IMR-90 (cell line): ENCODE results near the gene ANP32B. TPM values are rescaled to one million over a fixed set of nuclear protein-coding genes. Genes with fewer than 3 reads are reported as not detected.

Experiments used
- ATAC-seq: fragments of 200-7000 bp; cut with Tn5 transposase; 2 replicates; pipeline ENCODE4 v1.9.1; 2020; ENCODE audit warnings: low read depth, mild to moderate bottlenecking, moderate library complexity
- BruUV-seq: library from RNA; stranded (reverse); fragments of 400-500 nt; replicated peaks from 2 replicates; lab custom pipeline; 2021; lab: Mats Ljungman, UMichigan
- CTCF ChIA-PET: fragments of 300-600 bp; formaldehyde crosslinking; extraction: SDS; loops from one replicate; lab custom pipeline; 2021; ENCODE audit warnings: antibody characterized with exemption; lab: Yijun Ruan, JAX
- POLR2A ChIA-PET: fragments of 300-600 bp; sonication (Branson Sonifier 250); formaldehyde crosslinking; loops from one replicate; lab custom pipeline; 2022; ENCODE audit warnings: antibody characterized with exemption; ENCODE audit not compliant: unreplicated experiment; lab: Charles Lee
- DNase-seq: peaks from one replicate; pipeline ENCODE4 v3.0.0; 2013
- H2AFZ ChIP-seq: replicated peaks from 2 replicates; pipeline ENCODE3; 2013; ENCODE audit warnings: low read length, mild to moderate bottlenecking; ENCODE audit not compliant: poor library complexity
- H2AK5ac ChIP-seq: 2 replicates; pipeline ENCODE4 v1.6.1; 2013; ENCODE audit warnings: low read depth, low read length, inconsistent platforms
- H2AK9ac ChIP-seq: replicated peaks from 2 replicates; pipeline ENCODE3; 2013; ENCODE audit warnings: mild to moderate bottlenecking, low read depth, low read length, moderate library complexity; ENCODE audit not compliant: poor library complexity
- H2BK120ac ChIP-seq: 2 replicates; pipeline ENCODE4 v1.6.1; 2013; ENCODE audit warnings: low read depth, low read length, inconsistent platforms
- H2BK15ac ChIP-seq: 3 replicates; pipeline ENCODE4 v1.6.1; 2013; ENCODE audit warnings: low read depth, low read length, inconsistent platforms
- H2BK20ac ChIP-seq: 2 replicates; pipeline ENCODE4 v1.6.1; 2013; ENCODE audit warnings: low read depth, mild to moderate bottlenecking, inconsistent platforms, low read length, moderate library complexity
- H2BK5ac ChIP-seq: 2 replicates; pipeline ENCODE4 v1.6.1; 2013; ENCODE audit warnings: mild to moderate bottlenecking, low read depth, low read length, inconsistent platforms; ENCODE audit not compliant: poor library complexity, severe bottlenecking
- H3K14ac ChIP-seq: replicated peaks from 2 replicates; pipeline ENCODE4 v1.6.1; 2013; ENCODE audit warnings: low read depth, low read length, inconsistent platforms
- H3K18ac ChIP-seq: 2 replicates; pipeline ENCODE4 v1.6.1; 2013; ENCODE audit warnings: low read depth, low read length, control low read depth
- H3K23ac ChIP-seq: 2 replicates; pipeline ENCODE4 v1.6.1; 2013; ENCODE audit warnings: low read depth, low read length, inconsistent platforms
- H3K27ac ChIP-seq: 2 replicates; pipeline ENCODE4 v1.5.1; 2013; ENCODE audit warnings: mild to moderate bottlenecking, control low read depth, low read length; ENCODE audit not compliant: insufficient read depth
- H3K27me3 ChIP-seq: 2 replicates; pipeline ENCODE4 v1.6.1; 2013; ENCODE audit warnings: low read length; ENCODE audit not compliant: control insufficient read depth, insufficient read depth
- H3K36me3 ChIP-seq: 2 replicates; pipeline ENCODE4 v1.6.1; 2013; ENCODE audit warnings: low read length, mixed read lengths; ENCODE audit not compliant: control insufficient read depth, insufficient read depth
- H3K4ac ChIP-seq: 2 replicates; pipeline ENCODE4 v1.6.1; 2013; ENCODE audit warnings: low read depth, low read length, inconsistent platforms
- H3K4me1 ChIP-seq: 2 replicates; pipeline ENCODE4 v1.6.1; 2013; ENCODE audit warnings: low read length, mixed read lengths; ENCODE audit not compliant: control insufficient read depth, insufficient read depth
- H3K4me2 ChIP-seq: 2 replicates; pipeline ENCODE4 v1.6.1; 2013; ENCODE audit warnings: low read depth, mild to moderate bottlenecking, control low read depth, low read length, moderate library complexity
- H3K4me3 ChIP-seq: 2 replicates; pipeline ENCODE4 v1.5.1; 2013; ENCODE audit warnings: low read depth, mild to moderate bottlenecking, control low read depth, low read length, moderate library complexity; ENCODE audit not compliant: insufficient read depth
- H3K56ac ChIP-seq: 2 replicates; pipeline ENCODE4 v1.6.1; 2013; ENCODE audit warnings: low read length, inconsistent platforms; ENCODE audit not compliant: insufficient read depth; ENCODE audit errors: extremely low read depth
- H3K79me1 ChIP-seq, 2 experiments: 2 replicates each; pipeline ENCODE4 v1.6.1; 2013; ENCODE audit warnings: low read length in 2 of 2, inconsistent platforms in 1 of 2, low read depth in 1 of 2
- H3K9ac ChIP-seq: 2 replicates; pipeline ENCODE4 v1.6.1; 2013; ENCODE audit warnings: low read depth, low read length, control low read depth
- H3K9me1 ChIP-seq: 2 replicates; pipeline ENCODE4 v1.6.1; 2013; ENCODE audit warnings: low read length, inconsistent platforms; ENCODE audit not compliant: insufficient read depth
- H3K9me3 ChIP-seq: 2 replicates; pipeline ENCODE4 v1.6.1; 2013; ENCODE audit warnings: low read length; ENCODE audit not compliant: control insufficient read depth, insufficient read depth
- H4K20me1 ChIP-seq: 2 replicates; pipeline ENCODE4 v1.6.1; 2013; ENCODE audit warnings: low read length, inconsistent platforms; ENCODE audit not compliant: insufficient read depth
- H4K5ac ChIP-seq: 2 replicates; pipeline ENCODE4 v1.6.1; 2013; ENCODE audit warnings: mild to moderate bottlenecking, low read depth, low read length, control low read depth
- H4K8ac ChIP-seq, 2 experiments: 2 replicates each; pipeline ENCODE4 v1.6.1; 2013; ENCODE audit warnings: low read depth in 2 of 2, low read length in 2 of 2, control low read depth in 1 of 2, inconsistent platforms in 1 of 2
- H4K91ac ChIP-seq: 2 replicates; pipeline ENCODE4 v1.6.1; 2013; ENCODE audit warnings: low read depth, low read length, inconsistent platforms; ENCODE audit not compliant: insufficient read depth
- BHLHE40 ChIP-seq: fragments of 150-350 bp; IDR thresholded peaks from 2 replicates; pipeline ENCODE4 v1.6.1; 2016; ENCODE audit warnings: mild to moderate bottlenecking, low read depth, low read length
- CHD1 ChIP-seq: IDR thresholded peaks from 2 replicates; pipeline ENCODE4 v1.6.1; 2012; ENCODE audit warnings: low read depth, low read length, improper control_type of control experiment
- CTCF ChIP-seq: conservative IDR thresholded peaks from 2 replicates; pipeline ENCODE4 v1.5.1; 2012; ENCODE audit warnings: mild to moderate bottlenecking, low read depth, low read length, improper control_type of control experiment
- FOS ChIP-seq: fragments of 150-350 bp; IDR thresholded peaks from 2 replicates; pipeline ENCODE4 v1.6.1; 2016; ENCODE audit warnings: low read depth, low read length
- POLR2A ChIP-seq: IDR thresholded peaks from 2 replicates; pipeline ENCODE4 v1.6.1; 2012; ENCODE audit warnings: mild to moderate bottlenecking, low read depth, low read length
- dilution Hi-C: fragments of 300-500 bp; cut with HindIII; formaldehyde crosslinking; loops from one replicate; pipeline ENCODE4 v1.14.3; 2018; ENCODE audit warnings: low sequenced_read_pairs; ENCODE audit not compliant: unreplicated experiment
- in situ Hi-C: fragments of 300-500 bp; cut with MboI; formaldehyde crosslinking; loops from 3 replicates; pipeline ENCODE4 v1.14.3; 2019; ENCODE audit warnings: low sequenced_read_pairs, inconsistent platforms, mixed read lengths
- intact Hi-C: fragments of 100-400 bp; cut with micrococcal nuclease; formaldehyde crosslinking; loops from 2 replicates; pipeline ENCODE4 v1.10.0; 2022
- polyA plus RNA-seq, 3 experiments: library from polyadenylated mRNA; depleted of rRNA; stranded (reverse); fragments of >200 nt; gene quantifications; 2 replicates each; pipeline ENCODE4 v1.2.3, GENCODE V29; 2012; ENCODE audit warnings: low replicate concordance in 1 of 3
- total RNA-seq: library from RNA; depleted of rRNA; stranded (reverse); fragments of >200 nt; gene quantifications from 2 replicates; pipeline ENCODE4 v1.2.3, GENCODE V29; 2012

Gene ANP32B
- total and polyA plus RNA-seq, 2 of the 4 experiments (the other 2 are of a cell fraction): 3.9 to 46.8 TPM

GRCh38 chr9:97954550-97954989, 28.6 kb upstream of the ANP32B start:
- Histone ChIP-seq H3K27ac (no peak overlapping the region), H3K9ac (no peak overlapping the region), H3K56ac (no peak overlapping the region), H3K9me1 (no peaks in the 10 kb centered on the region), H2BK120ac (no peak overlapping the region), H3K4ac (no peak overlapping the region), H3K4me1 (peaks cover 6% of the 10 kb centered on the region), H3K14ac (no peak overlapping the region), H2BK15ac (no peak overlapping the region), H3K79me1 (no peaks in the 10 kb centered on the region), H3K23ac (no peak overlapping the region), H3K36me3 (no peaks in the 10 kb centered on the region), H3K27me3 (peaks cover 26% of the 10 kb centered on the region), H2AK5ac (no peak overlapping the region), H4K8ac (no peak overlapping the region), H4K91ac (no peak overlapping the region), H2BK20ac (no peak overlapping the region), H3K4me3 (no peak overlapping the region), H2BK5ac (no peak overlapping the region), H3K9me3 (peaks cover 5% of the 10 kb centered on the region), H2AFZ (no peak overlapping the region), H4K20me1 (no peaks in the 10 kb centered on the region), H3K18ac (no peak overlapping the region), H3K4me2 (no peak overlapping the region), H2AK9ac (no peak overlapping the region), H4K5ac (no peak overlapping the region)
- intact Hi-C loops: no loop called here
- in situ Hi-C loops: no loop called here
- DNase-seq: no peak
- ChIA-PET CTCF (interaction anchor here (0.6 kb wide), 1 partner anchor 47 kb away, joined by 4 read pairs; no protein-coding TSS in a partner anchor), POLR2A (no interaction called here)
- no TSS peak for BruUV-seq
- TF ChIP-seq POLR2A (no peak), FOS (no peak), BHLHE40 (no peak), CHD1 (no peak), CTCF (peak; percentile 27; the same call in 1 of the 2 replicates)
- no peak for ATAC-seq
- dilution Hi-C loops: no loop called here
